Neural cell (in vitro differentiated cells): ENCODE results near the gene RETSAT.

ENCODE experiments used
- EP300 ChIP-seq: fragments of 450-650 bp; conservative IDR thresholded peaks from 2 replicates; pipeline ENCODE4 v1.6.1; 2014; ENCODE audit warnings: antibody characterized with exemption, mild to moderate bottlenecking, moderate library complexity; ENCODE audit not compliant: poor library complexity, severe bottlenecking
- EZH2 ChIP-seq: fragments of 200-600, 300-800 bp; shearing (Covaris generic), sonication (generic); IDR thresholded peaks from 2 replicates; pipeline ENCODE4 v1.6.1; 2014; ENCODE audit warnings: antibody characterized with exemption, low read length, borderline replicate concordance, mild to moderate bottlenecking; ENCODE audit not compliant: insufficient read depth, poor library complexity, severe bottlenecking
- POLR2AphosphoS5 ChIP-seq: IDR thresholded peaks from 2 replicates; pipeline ENCODE4 v1.6.1; 2012
- RAD21 ChIP-seq: fragments of 450-650 bp; conservative IDR thresholded peaks from 2 replicates; pipeline ENCODE4 v1.6.1; 2014; ENCODE audit warnings: antibody characterized with exemption, mild to moderate bottlenecking, moderate library complexity
- REST ChIP-seq: IDR thresholded peaks from 2 replicates; pipeline ENCODE4 v1.6.1; 2012; ENCODE audit warnings: borderline replicate concordance
- TAF1 ChIP-seq: IDR thresholded peaks from 2 replicates; pipeline ENCODE4 v1.6.1; 2012; ENCODE audit warnings: low read depth
- TF ChIP-seq, protein P1 (sequence below): fragments of 450-650 bp; IDR thresholded peaks from 2 replicates; pipeline ENCODE4 v1.5.1; 2014; ENCODE audit warnings: antibody characterized with exemption, mild to moderate bottlenecking, moderate library complexity; ENCODE audit not compliant: poor library complexity, severe bottlenecking

DNA sequence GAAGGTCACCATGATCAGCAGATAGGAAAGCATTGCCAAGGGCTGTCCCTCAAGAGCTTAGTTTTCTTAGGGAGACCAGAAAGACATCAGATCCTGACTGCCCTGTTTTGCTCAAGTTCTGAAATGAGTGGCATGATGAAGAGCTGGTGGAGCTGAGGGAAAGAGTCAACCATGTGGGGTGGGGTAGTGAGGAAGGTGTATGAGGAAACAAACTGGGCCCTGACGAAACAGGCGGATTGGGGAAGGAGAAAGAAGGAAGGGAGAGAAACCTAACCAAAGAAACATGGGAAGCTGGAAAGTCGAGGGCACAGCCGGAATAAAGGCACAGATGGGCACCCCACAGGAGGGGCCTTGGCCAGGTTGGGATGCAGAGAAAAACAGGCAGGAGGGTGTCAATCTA, 34.5 kb downstream of the RETSAT start:
- TF ChIP-seq, protein P1, sequence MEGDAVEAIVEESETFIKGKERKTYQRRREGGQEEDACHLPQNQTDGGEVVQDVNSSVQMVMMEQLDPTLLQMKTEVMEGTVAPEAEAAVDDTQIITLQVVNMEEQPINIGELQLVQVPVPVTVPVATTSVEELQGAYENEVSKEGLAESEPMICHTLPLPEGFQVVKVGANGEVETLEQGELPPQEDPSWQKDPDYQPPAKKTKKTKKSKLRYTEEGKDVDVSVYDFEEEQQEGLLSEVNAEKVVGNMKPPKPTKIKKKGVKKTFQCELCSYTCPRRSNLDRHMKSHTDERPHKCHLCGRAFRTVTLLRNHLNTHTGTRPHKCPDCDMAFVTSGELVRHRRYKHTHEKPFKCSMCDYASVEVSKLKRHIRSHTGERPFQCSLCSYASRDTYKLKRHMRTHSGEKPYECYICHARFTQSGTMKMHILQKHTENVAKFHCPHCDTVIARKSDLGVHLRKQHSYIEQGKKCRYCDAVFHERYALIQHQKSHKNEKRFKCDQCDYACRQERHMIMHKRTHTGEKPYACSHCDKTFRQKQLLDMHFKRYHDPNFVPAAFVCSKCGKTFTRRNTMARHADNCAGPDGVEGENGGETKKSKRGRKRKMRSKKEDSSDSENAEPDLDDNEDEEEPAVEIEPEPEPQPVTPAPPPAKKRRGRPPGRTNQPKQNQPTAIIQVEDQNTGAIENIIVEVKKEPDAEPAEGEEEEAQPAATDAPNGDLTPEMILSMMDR: no peak
- TF ChIP-seq EP300 (no peak), TAF1 (no peak), REST (no peak), RAD21 (no peak), EZH2 (no peak), POLR2AphosphoS5 (no peak)
